Astrocyte of the spinal cord (primary cell): ENCODE results near the gene AOPEP.

ENCODE experiments used
- DNase-seq: peaks from one replicate; pipeline ENCODE4 v3.0.0; 2011; ENCODE audit warnings: low read depth, low spot score
- H3K4me3 ChIP-seq: 2 replicates; pipeline ENCODE4 v1.5.1; 2011; ENCODE audit warnings: low read depth, mild to moderate bottlenecking, low read length, moderate library complexity
- in situ Hi-C: cut with HindIII; loops from 2 replicates; pipeline ENCODE4 v1.10.0; 2017; ENCODE audit warnings: low sequenced_read_pairs
- TF ChIP-seq, protein P1 (sequence below): IDR thresholded peaks from 2 replicates; pipeline ENCODE4 v1.5.1; 2012; ENCODE audit warnings: low read depth, mild to moderate bottlenecking, low read length, inconsistent platforms

AOPEP gene

DNA sequence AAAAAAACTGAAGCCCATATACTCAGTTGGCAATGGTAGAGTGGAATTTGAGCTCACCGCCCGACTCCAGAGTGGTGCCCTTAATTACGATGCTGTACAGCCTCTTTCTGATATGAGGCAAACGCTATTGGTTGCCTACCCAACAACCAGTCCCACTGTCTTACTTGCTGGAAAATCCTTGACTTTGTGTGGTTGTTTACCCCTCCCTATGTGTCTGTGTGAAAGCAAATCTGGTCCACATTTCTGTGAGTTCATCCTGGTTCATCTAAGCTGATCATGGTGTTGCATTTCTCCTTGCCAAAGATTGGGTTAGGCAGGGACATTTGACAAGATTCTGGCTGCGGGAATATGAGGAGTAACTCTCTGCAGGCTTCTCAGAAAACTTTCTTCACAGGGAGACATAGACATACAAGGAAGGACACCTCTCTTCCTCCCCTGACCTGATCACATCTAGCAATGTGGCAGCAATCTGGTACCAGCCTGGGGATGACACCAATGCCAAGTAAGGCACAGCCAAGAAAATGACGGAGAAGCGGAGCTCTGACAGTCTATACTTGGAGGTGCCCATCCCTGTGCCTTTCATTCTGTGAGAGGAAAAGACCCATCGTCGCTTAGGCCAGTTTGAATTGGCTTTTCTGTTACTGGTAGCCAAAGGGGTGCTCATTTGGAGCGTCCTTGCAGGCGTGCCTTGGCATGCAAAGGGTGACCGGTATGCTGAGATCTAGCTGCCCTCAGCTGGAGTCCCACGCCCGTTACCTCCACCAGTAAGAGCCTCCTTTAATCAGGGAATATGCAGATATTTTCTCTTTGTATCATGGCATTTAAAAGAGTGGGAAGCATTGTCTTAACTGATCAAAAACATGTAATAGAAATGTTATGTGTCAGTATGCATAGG, 124.3 kb downstream of the AOPEP start:
- TF ChIP-seq, protein P1, sequence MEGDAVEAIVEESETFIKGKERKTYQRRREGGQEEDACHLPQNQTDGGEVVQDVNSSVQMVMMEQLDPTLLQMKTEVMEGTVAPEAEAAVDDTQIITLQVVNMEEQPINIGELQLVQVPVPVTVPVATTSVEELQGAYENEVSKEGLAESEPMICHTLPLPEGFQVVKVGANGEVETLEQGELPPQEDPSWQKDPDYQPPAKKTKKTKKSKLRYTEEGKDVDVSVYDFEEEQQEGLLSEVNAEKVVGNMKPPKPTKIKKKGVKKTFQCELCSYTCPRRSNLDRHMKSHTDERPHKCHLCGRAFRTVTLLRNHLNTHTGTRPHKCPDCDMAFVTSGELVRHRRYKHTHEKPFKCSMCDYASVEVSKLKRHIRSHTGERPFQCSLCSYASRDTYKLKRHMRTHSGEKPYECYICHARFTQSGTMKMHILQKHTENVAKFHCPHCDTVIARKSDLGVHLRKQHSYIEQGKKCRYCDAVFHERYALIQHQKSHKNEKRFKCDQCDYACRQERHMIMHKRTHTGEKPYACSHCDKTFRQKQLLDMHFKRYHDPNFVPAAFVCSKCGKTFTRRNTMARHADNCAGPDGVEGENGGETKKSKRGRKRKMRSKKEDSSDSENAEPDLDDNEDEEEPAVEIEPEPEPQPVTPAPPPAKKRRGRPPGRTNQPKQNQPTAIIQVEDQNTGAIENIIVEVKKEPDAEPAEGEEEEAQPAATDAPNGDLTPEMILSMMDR = no peak
- DNase-seq = no peak
- in situ Hi-C loops = no loop called here

DNA sequence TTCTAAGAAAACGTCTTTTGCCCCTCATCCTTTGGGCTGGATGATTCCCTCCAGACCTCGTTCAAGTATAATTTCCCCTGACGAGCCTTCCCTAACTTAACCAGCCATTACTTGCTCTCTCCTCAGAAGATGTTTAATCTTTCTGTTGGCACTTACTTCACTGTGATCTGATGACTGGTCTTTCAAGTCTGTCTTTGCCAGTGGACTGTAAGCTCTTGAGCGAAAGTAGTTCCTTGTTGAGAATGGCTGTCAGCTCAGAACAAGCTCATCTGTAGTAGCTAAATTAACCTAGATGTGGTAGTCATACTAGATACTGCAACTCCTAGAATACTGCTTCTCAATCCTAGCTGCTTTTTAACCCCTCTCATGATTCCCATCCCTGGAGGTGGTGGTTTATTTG, 125.0 kb downstream of the AOPEP start:
- H3K4me3 ChIP-seq = no peak overlapping the region
- in situ Hi-C loops = no loop called here
- no peak for DNase-seq
- TF ChIP-seq, protein P1 = no peak

More for the DNA sequence above, 124.3 kb downstream of the AOPEP start:
- H3K4me3 ChIP-seq = no peak overlapping the region

DNA sequence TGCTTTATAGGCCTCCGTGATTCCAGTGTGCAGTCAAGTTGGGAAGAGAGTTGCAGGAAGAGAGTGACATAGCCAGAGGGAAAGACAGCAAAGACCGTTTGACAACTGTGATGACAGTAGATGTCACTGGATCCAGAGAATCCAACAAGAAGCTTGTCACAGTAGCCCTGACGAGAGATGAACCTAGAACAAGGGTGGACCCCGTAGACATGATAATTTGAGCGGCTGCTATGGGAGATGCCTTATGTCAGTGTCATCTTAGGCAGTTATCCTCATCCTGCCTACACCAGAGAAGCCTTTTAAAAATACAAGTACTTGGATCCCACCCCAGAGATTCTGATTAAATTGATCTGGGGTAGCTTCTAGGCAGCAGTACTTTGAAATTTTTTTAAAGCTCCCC, 125.4 kb downstream of the AOPEP start:
- TF ChIP-seq, protein P1 = no peak
- no peak overlapping the region for H3K4me3 ChIP-seq
- in situ Hi-C loops = no loop called here
- DNase-seq = no peak

DNA sequence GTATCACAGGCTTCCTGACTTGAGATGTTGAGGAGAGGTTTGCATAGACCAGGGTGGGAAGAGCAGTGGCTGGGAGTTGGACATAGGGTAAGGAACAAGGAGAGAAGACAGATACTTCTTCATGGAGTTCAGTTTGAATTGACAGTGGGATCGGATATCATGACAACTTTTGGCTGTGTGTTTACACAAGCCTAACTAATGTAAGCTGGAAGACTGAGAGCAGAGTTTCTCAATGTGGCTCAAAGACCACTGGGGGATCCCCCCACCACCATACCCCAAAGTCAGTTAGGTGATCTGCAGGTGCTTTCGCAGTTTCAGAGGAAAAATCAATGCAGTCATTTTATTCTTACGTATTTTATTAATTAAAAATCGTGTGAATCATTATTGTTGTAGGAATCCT, 125.9 kb downstream of the AOPEP start:
- H3K4me3 ChIP-seq = no peak overlapping the region
- in situ Hi-C loops = no loop called here
- DNase-seq = no peak
- TF ChIP-seq, protein P1 = no peak

DNA sequence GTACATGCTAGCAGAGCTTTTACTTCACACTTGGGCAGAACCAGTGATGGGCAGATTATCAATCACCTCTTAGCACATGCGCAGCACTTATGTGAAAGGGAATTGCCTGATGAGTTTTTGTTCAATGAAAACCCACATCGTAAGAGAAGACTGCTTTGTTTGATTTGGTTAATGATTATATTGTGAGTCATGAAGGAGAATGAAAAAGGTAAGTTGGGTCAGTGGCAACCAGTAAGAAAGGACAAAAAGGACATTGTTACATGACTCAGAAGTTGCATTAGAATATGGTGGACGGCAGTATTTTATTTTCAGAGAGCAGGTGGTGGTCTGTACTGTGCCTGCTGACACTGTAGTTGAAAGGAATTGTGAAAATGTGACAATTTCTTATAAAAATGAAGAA, 127.4 kb downstream of the AOPEP start:
- DNase-seq = peak; percentile 34
- in situ Hi-C loops = no loop called here
- H3K4me3 ChIP-seq = no peak overlapping the region
- TF ChIP-seq, protein P1 = no peak

DNA sequence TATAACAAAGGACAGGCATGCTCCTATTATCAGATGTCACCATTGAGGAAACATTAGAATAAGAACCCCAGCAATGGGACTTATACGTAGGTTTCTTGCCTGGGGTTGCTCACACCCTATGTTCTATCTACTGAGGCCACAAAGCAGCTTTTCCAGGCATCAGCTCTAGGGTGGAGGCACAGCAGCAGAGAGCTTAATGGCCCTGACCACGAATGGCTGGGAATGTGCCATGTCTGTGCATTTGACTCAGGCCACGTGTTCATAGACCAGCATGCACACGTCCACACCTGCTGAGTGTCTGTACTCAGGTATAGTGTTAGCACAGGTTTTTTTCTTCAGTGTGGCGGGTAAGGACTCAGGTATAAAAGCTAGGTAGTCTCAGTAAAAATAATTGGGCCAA, 129.4 kb downstream of the AOPEP start:
- in situ Hi-C loops = no loop called here
- TF ChIP-seq, protein P1 = no peak
- peak; percentile 37 for DNase-seq
- H3K4me3 ChIP-seq = no peak overlapping the region
